ENCODE data around the gene FUCA2.
"Not testable (repeated sequence)": the region's sequence is repeated elsewhere in the genome, so short reads cannot be mapped to it uniquely, and the experiment has no call there.

Gene FUCA2

DNA sequence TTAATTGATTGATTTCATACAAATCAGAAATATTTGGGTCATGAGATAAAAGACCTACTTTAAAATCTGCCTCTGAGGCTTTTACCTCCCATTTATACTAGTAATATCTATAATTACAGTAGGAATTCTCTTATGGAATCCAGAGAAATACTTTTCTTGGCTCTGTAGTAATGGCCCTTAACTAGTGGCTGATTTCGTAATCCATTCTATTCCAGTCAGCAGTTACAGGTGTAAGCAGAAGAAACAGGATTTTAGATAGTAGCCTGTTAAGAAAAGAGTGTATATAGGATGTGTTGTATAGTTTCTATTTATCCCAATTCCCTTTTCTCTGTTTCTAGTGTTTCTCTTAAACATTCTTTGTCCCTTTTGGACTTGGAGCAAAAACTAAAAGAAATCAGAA is 39.7 kb downstream of the FUCA2 start:
- DNase-seq, result no peak
- Histone ChIP-seq H3K27me3 (replicated peaks) (no peaks in the 10 kb centered on the region), H3K36me3 (replicated peaks) (peaks cover 2% of the 10 kb centered on the region), H3K27ac (no peak overlapping the region), H3K4me3 (ENCODE audit: low read depth, low read length) (no peak overlapping the region)
- TF ChIP-seq, protein P1, sequence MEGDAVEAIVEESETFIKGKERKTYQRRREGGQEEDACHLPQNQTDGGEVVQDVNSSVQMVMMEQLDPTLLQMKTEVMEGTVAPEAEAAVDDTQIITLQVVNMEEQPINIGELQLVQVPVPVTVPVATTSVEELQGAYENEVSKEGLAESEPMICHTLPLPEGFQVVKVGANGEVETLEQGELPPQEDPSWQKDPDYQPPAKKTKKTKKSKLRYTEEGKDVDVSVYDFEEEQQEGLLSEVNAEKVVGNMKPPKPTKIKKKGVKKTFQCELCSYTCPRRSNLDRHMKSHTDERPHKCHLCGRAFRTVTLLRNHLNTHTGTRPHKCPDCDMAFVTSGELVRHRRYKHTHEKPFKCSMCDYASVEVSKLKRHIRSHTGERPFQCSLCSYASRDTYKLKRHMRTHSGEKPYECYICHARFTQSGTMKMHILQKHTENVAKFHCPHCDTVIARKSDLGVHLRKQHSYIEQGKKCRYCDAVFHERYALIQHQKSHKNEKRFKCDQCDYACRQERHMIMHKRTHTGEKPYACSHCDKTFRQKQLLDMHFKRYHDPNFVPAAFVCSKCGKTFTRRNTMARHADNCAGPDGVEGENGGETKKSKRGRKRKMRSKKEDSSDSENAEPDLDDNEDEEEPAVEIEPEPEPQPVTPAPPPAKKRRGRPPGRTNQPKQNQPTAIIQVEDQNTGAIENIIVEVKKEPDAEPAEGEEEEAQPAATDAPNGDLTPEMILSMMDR (IDR thresholded peaks at IDR 0.05; ENCODE audit: low read depth, low read length, missing control alignments), result no peak
- in situ Hi-C loops (cut with HindIII; ENCODE audit: low pct_ligation_motif_present, low sequenced_read_pairs), result no loop called here

DNA sequence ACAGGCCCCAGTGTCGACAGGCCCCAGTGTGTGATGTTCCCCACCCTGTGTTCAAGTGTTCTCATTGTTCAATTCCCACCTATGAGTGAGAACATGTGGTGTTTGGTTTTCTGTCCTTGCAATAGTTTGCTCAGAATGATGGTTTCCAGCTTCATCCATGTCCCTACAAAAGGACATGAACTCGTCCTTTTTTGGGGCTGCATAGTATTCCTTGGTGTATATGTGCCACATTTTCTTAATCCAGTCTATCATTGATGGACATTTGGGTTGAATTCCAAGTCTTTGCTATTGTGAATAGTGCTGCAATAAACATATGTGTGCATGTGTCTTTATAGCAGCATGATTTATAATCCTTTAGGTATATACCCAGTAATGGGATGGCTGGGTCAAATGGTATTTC is 42.7 kb downstream of the FUCA2 start:
- H3K27ac ChIP-seq; H3K36me3 ChIP-seq (replicated peaks); DNase-seq; in situ Hi-C loops (cut with HindIII; ENCODE audit: low pct_ligation_motif_present, low sequenced_read_pairs); H3K27me3 ChIP-seq (replicated peaks); H3K4me3 ChIP-seq (ENCODE audit: low read depth, low read length): not testable (repeated sequence)

DNA sequence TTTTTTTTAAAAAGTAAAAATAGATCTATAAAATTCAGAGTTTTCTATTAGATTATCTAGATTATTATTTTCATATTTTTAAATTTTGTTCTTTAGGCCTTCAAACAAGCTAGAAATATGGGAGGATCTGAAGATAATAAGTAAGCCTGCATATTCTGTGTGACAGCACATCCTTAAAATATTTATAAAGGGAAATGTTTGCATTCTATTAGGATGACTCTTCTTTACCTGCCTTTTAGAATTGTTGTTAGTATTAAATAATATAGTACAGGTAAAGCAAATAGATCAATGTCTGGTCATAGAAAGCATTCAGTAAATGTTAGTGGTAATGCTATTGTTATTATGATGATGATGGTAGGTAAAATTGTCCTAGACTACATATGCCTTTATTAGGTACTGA is 43.5 kb downstream of the FUCA2 start:
- no peak for DNase-seq
- in situ Hi-C loops (cut with HindIII; ENCODE audit: low pct_ligation_motif_present, low sequenced_read_pairs), result no loop called here
- Histone ChIP-seq H3K27me3 (replicated peaks) (no peaks in the 10 kb centered on the region), H3K36me3 (replicated peaks) (peaks cover 2% of the 10 kb centered on the region), H3K4me3 (ENCODE audit: low read depth, low read length) (no peak overlapping the region), H3K27ac (no peak overlapping the region)
- TF ChIP-seq, protein P1 (IDR thresholded peaks at IDR 0.05; ENCODE audit: low read depth, low read length, missing control alignments), result no peak

DNA sequence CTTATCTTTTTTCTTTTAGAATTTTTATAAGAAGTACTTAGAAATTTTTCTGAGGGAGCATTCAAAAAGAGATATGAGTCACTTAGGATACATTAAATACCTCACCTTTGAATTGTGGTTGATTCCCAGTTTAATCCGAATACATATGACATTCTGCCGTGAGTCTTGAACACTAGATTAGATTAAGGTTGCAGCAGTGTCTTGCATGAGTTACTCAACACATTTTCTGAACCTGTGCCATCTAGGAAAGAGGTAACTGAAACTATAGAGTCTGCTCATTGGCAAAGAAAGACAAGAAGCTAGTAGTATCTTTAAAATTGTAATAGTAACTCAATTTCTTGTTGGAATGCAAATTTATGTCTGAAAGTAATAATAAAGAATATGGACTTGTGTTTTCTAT is 46.0 kb downstream of the FUCA2 start:
- in situ Hi-C loops (cut with HindIII; ENCODE audit: low pct_ligation_motif_present, low sequenced_read_pairs), result no loop called here
- TF ChIP-seq, protein P1 (IDR thresholded peaks at IDR 0.05; ENCODE audit: low read depth, low read length, missing control alignments), result no peak
- no peak overlapping the region for H3K27ac ChIP-seq
- H3K4me3 ChIP-seq (ENCODE audit: low read depth, low read length), result no peak overlapping the region
- H3K36me3 ChIP-seq (replicated peaks), result peaks cover 2% of the 10 kb centered on the region
- DNase-seq, result no peak
- no peaks in the 10 kb centered on the region for H3K27me3 ChIP-seq (replicated peaks)

DNA sequence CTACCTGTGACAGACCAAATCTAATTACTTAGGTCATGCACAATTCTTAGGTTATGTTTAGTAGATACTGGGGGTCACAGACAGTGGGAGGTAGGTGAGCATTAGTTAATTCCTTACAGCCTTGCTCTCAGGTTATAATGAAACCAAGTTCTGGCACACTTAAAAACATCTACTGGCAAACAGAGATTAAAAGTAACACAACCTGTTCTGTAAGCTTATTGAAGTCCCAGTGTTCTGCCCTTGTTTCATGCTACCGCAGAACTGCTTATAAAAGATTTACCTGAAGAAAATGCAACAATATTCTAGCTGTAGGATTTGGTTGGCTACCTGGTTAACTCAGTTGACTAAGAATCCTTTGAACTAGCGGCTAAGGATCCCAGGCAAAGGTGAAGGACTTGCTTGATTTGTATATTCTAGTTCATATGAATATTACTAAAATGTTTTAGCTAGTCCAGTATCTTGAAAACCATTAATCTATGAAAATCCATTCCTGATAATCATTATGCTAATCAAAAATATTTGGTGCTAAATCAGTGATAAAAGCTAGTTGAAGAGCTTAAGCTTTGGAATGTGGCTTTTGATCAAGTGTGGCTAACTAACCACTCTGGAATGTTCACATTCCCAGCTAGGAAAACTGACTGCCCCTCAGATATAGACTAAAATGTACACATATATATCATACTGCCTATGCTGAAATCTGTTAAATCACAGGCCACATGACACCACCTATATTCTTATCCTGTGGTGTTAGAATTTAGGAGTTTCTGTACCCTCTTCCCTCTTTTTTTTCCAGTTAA is 53.8 kb downstream of the FUCA2 start:
- Histone ChIP-seq H3K27ac (no peak overlapping the region), H3K4me3 (ENCODE audit: low read depth, low read length) (no peak overlapping the region), H3K36me3 (replicated peaks) (no peaks in the 10 kb centered on the region), H3K27me3 (replicated peaks) (no peaks in the 10 kb centered on the region)
- TF ChIP-seq, protein P1 (IDR thresholded peaks at IDR 0.05; ENCODE audit: low read depth, low read length, missing control alignments), result no peak
- no peak for DNase-seq
- in situ Hi-C loops (cut with HindIII; ENCODE audit: low pct_ligation_motif_present, low sequenced_read_pairs), result no loop called here

DNA sequence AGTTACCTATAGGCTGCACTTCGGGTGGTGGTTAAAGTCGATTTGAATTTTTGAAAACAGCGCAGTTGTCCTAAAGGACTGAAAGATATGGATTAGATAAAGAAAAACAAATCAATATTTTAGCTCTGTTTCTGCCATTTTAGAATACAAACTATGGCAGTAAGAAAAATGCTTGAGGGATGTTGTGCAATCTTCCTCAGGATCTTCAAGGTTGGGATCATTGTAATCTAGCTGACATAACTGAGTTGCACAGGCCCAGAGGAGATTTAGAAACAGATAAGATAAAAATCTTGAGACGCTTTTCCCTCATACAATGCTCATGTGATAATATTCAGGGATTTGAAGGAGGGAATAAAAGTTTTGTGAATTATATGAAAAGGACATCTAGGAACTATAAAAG is 60.0 kb downstream of the FUCA2 start:
- no peak for DNase-seq
- peak overlapping the region; percentile 92 for H3K4me3 ChIP-seq (ENCODE audit: low read depth, low read length)
- H3K27ac ChIP-seq, result no peak overlapping the region
- no peaks in the 10 kb centered on the region for H3K27me3 ChIP-seq (replicated peaks)
- H3K36me3 ChIP-seq (replicated peaks), result no peaks in the 10 kb centered on the region
- TF ChIP-seq, protein P1 (IDR thresholded peaks at IDR 0.05; ENCODE audit: low read depth, low read length, missing control alignments), result no peak
- in situ Hi-C loops (cut with HindIII; ENCODE audit: low pct_ligation_motif_present, low sequenced_read_pairs), result no loop called here

Data from brain microvascular endothelial cell (primary cell).